Lower leg skin (tissue), 4 donors: ENCODE results near the gene CADPS2. TPM values are rescaled to one million over a fixed set of nuclear protein-coding genes. Genes with fewer than 3 reads are reported as not detected.

ENCODE experiments used
- DNase-seq, 2 donors: peaks; one replicate each; pipeline ENCODE4 v3.0.0-alpha.2; 2019; ENCODE audit warnings: low spot score in 2 of 2
- H3K4me3 ChIP-seq: fragments of 200-600 bp; sonication (generic); 2 replicates; pipeline ENCODE4 v1.5.1; 2017; ENCODE audit warnings: mild to moderate bottlenecking, low read depth; ENCODE audit not compliant: poor library complexity, severe bottlenecking
- CTCF ChIP-seq, 3 donors: fragments of 450-650 bp; IDR thresholded peaks; one replicate each; pipeline ENCODE4 v1.5.1; 2016; ENCODE audit warnings: antibody characterized with exemption in 3 of 3, mild to moderate bottlenecking in 3 of 3, moderate library complexity in 2 of 3
- POLR2A ChIP-seq, 2 donors: fragments of 450-650 bp; IDR thresholded peaks; one replicate each; pipeline ENCODE4 v1.6.1; 2016 to 2017; ENCODE audit warnings: antibody characterized with exemption in 2 of 2, mild to moderate bottlenecking in 1 of 2, moderate library complexity in 1 of 2
- WGBS, 2 donors: methylation state at CpG; one replicate each; pipeline ENCODE4 v1.1.5; 2018; 5-methylcytosine and 5-hydroxymethylcytosine counted together
- intact Hi-C: fragments of 100-400 bp; cut with DNase I; formaldehyde crosslinking; loops from one replicate; pipeline ENCODE4 v1.15.0; 2023; ENCODE audit warnings: low total_unique reads
- total RNA-seq, 4 donors: library from RNA; depleted of rRNA; stranded (reverse); fragments of >200 nt; gene quantifications; one replicate each; pipeline ENCODE4 v1.1.0, GENCODE V29; 2016

Gene CADPS2
- total RNA-seq, 4 donors from 2014 or later, result 4.1 to 11.6 (median 6.5) TPM

DNA sequence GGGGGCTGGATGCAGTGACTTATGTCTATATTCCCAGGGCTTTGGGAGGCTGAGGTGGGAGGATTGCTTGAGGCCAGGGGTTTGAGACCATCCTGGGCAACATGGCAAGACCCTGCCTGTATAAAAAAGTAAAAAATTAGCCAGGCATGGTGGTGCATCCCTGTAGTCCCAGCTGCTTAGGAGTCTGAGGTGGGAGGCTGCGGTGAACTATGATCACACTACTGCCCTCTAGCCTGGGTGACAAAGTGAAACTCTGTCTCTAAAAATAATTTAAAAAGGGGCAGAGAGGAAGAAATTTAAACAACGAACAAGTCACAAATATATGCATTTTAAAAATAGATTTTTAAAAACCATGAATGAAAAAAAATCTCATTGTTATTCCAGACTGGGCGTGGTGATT lies 535.6 kb downstream of the CADPS2 start:
- H3K4me3 ChIP-seq, result no peak overlapping the region
- intact Hi-C loops, result no loop called here
- no peak for DNase-seq
- WGBS, 2 donors, result 89 to 92% methylated on average over 3 of the region's 3 CpGs
- TF ChIP-seq POLR2A (IDR thresholded peaks at IDR 0.05) (no peak), CTCF (IDR thresholded peaks at IDR 0.05) (no peak)

GRCh38 chr7:122344303-122344620 lies 542.0 kb downstream of the CADPS2 start:
- no peak for DNase-seq
- no peak overlapping the region for H3K4me3 ChIP-seq
- WGBS, 2 donors, result 70 to 84% methylated on average over 1 of the region's 1 CpG
- no peak for TF ChIP-seq POLR2A (IDR thresholded peaks at IDR 0.05)
- no peak for TF ChIP-seq CTCF (IDR thresholded peaks at IDR 0.05)
- intact Hi-C loops, result no loop called here

GRCh38 chr7:122343601-122344302 lies 542.5 kb downstream of the CADPS2 start:
- no peak for DNase-seq
- TF ChIP-seq CTCF (IDR thresholded peaks at IDR 0.05), result no peak
- no peak for TF ChIP-seq POLR2A (IDR thresholded peaks at IDR 0.05)
- intact Hi-C loops, result no loop called here
- H3K4me3 ChIP-seq, result no peak overlapping the region
- WGBS, 2 donors, result 66 to 72% methylated on average over 7 of the region's 7 CpGs

- no peak overlapping the region for H3K4me3 ChIP-seq
- no peak for DNase-seq
- intact Hi-C loops, result no loop called here
- TF ChIP-seq CTCF (IDR thresholded peaks at IDR 0.05), result no peak
- WGBS, 2 donors, result 97 to 100% methylated on average over 1 of the region's 1 CpG
Measured at GRCh38 chr7:122340427-122340826, 545.8 kb downstream of the CADPS2 start.

- TF ChIP-seq POLR2A (IDR thresholded peaks at IDR 0.05), result no peak
- TF ChIP-seq CTCF (IDR thresholded peaks at IDR 0.05), result no peak
- no peak overlapping the region for H3K4me3 ChIP-seq
- intact Hi-C loops, result no loop called here
- WGBS, 2 donors, result 84 to 86% methylated on average over 6 of the region's 6 CpGs
- no peak for DNase-seq
Measured at GRCh38 chr7:122339145-122339904, 546.9 kb downstream of the CADPS2 start.
